Measurements from ENCODE around the gene KRT74.

- TF ChIP-seq CTCF (IDR thresholded peaks at IDR 0.05 in 8 of 11, conservative IDR thresholded peaks at IDR 0.05 in 3 of 11) (no peak), POLR2AphosphoS5 (IDR thresholded peaks at IDR 0.05) (no peak), POLR2A (IDR thresholded peaks at IDR 0.05) (no peak)
Observed at GRCh38 chr12:52546126-52546525, 27.5 kb downstream of the KRT74 start.
